HG03342 (cell line): ENCODE results near the gene TRAF2.
A peak's percentile ranks its signal among the peaks of the same experiment; 100 is the strongest.

Experiments
- ATAC-seq: cut with Tn5 transposase; IDR thresholded peaks from one replicate; pipeline ENCODE4 v1.9.1; 2021; ENCODE audit warnings: mild to moderate bottlenecking, moderate library complexity; ENCODE audit not compliant: unreplicated experiment

TRAF2 gene

GRCh38 chr9:136930014-136930413, 43.7 kb downstream of the TRAF2 start:
- no peak for ATAC-seq

- ATAC-seq = no peak
These were observed 45.4 kb downstream of the TRAF2 start for GRCh38 chr9:136931611-136932130.

- ATAC-seq = no peak
These were observed 48.0 kb downstream of the TRAF2 start for GRCh38 chr9:136934277-136934676.

GRCh38 chr9:136935651-136936050, 49.3 kb downstream of the TRAF2 start:
- ATAC-seq = no peak

- ATAC-seq = no peak
These were observed 50.4 kb downstream of the TRAF2 start for GRCh38 chr9:136936645-136937170.

- ATAC-seq = no peak
These were observed 51.1 kb downstream of the TRAF2 start for GRCh38 chr9:136937186-136938001.

- ATAC-seq = no peak
These were observed 53.2 kb downstream of the TRAF2 start for GRCh38 chr9:136939431-136939995.

- ATAC-seq = no peak
These were observed 53.7 kb downstream of the TRAF2 start for GRCh38 chr9:136939996-136940525.

- ATAC-seq = no peak
These were observed 54.4 kb downstream of the TRAF2 start for GRCh38 chr9:136940526-136941230.

- no peak for ATAC-seq
These were observed 55.2 kb downstream of the TRAF2 start for GRCh38 chr9:136941231-136942111.

- ATAC-seq = no peak
These were observed 56.0 kb downstream of the TRAF2 start for GRCh38 chr9:136942112-136942880.

GRCh38 chr9:136942881-136943230, 56.5 kb downstream of the TRAF2 start:
- no peak for ATAC-seq

GRCh38 chr9:136943291-136944211, 57.2 kb downstream of the TRAF2 start:
- ATAC-seq = peak; percentile 7

- ATAC-seq = peak; percentile 39
These were observed 57.8 kb downstream of the TRAF2 start for GRCh38 chr9:136944212-136944518.

GRCh38 chr9:136944519-136945332, 58.4 kb downstream of the TRAF2 start, which contains the start of the genes C8G and FBXW5:
TSS of gene C8G (plus strand) at chr9:136945243. CDS start at chr9:136945321, 78 bp downstream.
TSS of gene FBXW5 (minus strand) at chr9:136944738. CDS start at chr9:136944083, 655 bp downstream.
- peak; percentile 65 for ATAC-seq

GRCh38 chr9:136945333-136946227, 59.3 kb downstream of the TRAF2 start:
- ATAC-seq = no peak
